IMR-90 (cell line): Measurements from ENCODE around the gene PDS5B. TPM values are rescaled to one million over a fixed set of nuclear protein-coding genes. Genes with fewer than 3 reads are reported as not detected.

ENCODE experiments used
- ATAC-seq: fragments of 200-7000 bp; cut with Tn5 transposase; 2 replicates; pipeline ENCODE4 v1.9.1; 2020; ENCODE audit warnings: low read depth, mild to moderate bottlenecking, moderate library complexity
- BruUV-seq: library from RNA; stranded (reverse); fragments of 400-500 nt; replicated peaks from 2 replicates; lab custom pipeline; 2021; lab: Mats Ljungman, UMichigan
- CTCF ChIA-PET: fragments of 300-600 bp; formaldehyde crosslinking; extraction: SDS; loops from one replicate; lab custom pipeline; 2021; ENCODE audit warnings: antibody characterized with exemption; lab: Yijun Ruan, JAX
- POLR2A ChIA-PET: fragments of 300-600 bp; sonication (Branson Sonifier 250); formaldehyde crosslinking; loops from one replicate; lab custom pipeline; 2022; ENCODE audit warnings: antibody characterized with exemption; ENCODE audit not compliant: unreplicated experiment; lab: Charles Lee
- DNase-seq: peaks from one replicate; pipeline ENCODE4 v3.0.0; 2013
- H2AFZ ChIP-seq: replicated peaks from 2 replicates; pipeline ENCODE3; 2013; ENCODE audit warnings: low read length, mild to moderate bottlenecking; ENCODE audit not compliant: poor library complexity
- H2AK5ac ChIP-seq: 2 replicates; pipeline ENCODE4 v1.6.1; 2013; ENCODE audit warnings: low read depth, low read length, inconsistent platforms
- H2AK9ac ChIP-seq: replicated peaks from 2 replicates; pipeline ENCODE3; 2013; ENCODE audit warnings: mild to moderate bottlenecking, low read depth, low read length, moderate library complexity; ENCODE audit not compliant: poor library complexity
- H2BK120ac ChIP-seq: 2 replicates; pipeline ENCODE4 v1.6.1; 2013; ENCODE audit warnings: low read depth, low read length, inconsistent platforms
- H2BK15ac ChIP-seq: 3 replicates; pipeline ENCODE4 v1.6.1; 2013; ENCODE audit warnings: low read depth, low read length, inconsistent platforms
- H2BK20ac ChIP-seq: 2 replicates; pipeline ENCODE4 v1.6.1; 2013; ENCODE audit warnings: low read depth, mild to moderate bottlenecking, inconsistent platforms, low read length, moderate library complexity
- H2BK5ac ChIP-seq: 2 replicates; pipeline ENCODE4 v1.6.1; 2013; ENCODE audit warnings: mild to moderate bottlenecking, low read depth, low read length, inconsistent platforms; ENCODE audit not compliant: poor library complexity, severe bottlenecking
- H3K14ac ChIP-seq: replicated peaks from 2 replicates; pipeline ENCODE4 v1.6.1; 2013; ENCODE audit warnings: low read depth, low read length, inconsistent platforms
- H3K18ac ChIP-seq: 2 replicates; pipeline ENCODE4 v1.6.1; 2013; ENCODE audit warnings: low read depth, low read length, control low read depth
- H3K23ac ChIP-seq: 2 replicates; pipeline ENCODE4 v1.6.1; 2013; ENCODE audit warnings: low read depth, low read length, inconsistent platforms
- H3K27ac ChIP-seq: 2 replicates; pipeline ENCODE4 v1.5.1; 2013; ENCODE audit warnings: mild to moderate bottlenecking, control low read depth, low read length; ENCODE audit not compliant: insufficient read depth
- H3K27me3 ChIP-seq: 2 replicates; pipeline ENCODE4 v1.6.1; 2013; ENCODE audit warnings: low read length; ENCODE audit not compliant: control insufficient read depth, insufficient read depth
- H3K36me3 ChIP-seq: 2 replicates; pipeline ENCODE4 v1.6.1; 2013; ENCODE audit warnings: low read length, mixed read lengths; ENCODE audit not compliant: control insufficient read depth, insufficient read depth
- H3K4ac ChIP-seq: 2 replicates; pipeline ENCODE4 v1.6.1; 2013; ENCODE audit warnings: low read depth, low read length, inconsistent platforms
- H3K4me1 ChIP-seq: 2 replicates; pipeline ENCODE4 v1.6.1; 2013; ENCODE audit warnings: low read length, mixed read lengths; ENCODE audit not compliant: control insufficient read depth, insufficient read depth
- H3K4me2 ChIP-seq: 2 replicates; pipeline ENCODE4 v1.6.1; 2013; ENCODE audit warnings: low read depth, mild to moderate bottlenecking, control low read depth, low read length, moderate library complexity
- H3K4me3 ChIP-seq: 2 replicates; pipeline ENCODE4 v1.5.1; 2013; ENCODE audit warnings: low read depth, mild to moderate bottlenecking, control low read depth, low read length, moderate library complexity; ENCODE audit not compliant: insufficient read depth
- H3K56ac ChIP-seq: 2 replicates; pipeline ENCODE4 v1.6.1; 2013; ENCODE audit warnings: low read length, inconsistent platforms; ENCODE audit not compliant: insufficient read depth; ENCODE audit errors: extremely low read depth
- H3K79me1 ChIP-seq, 2 experiments: 2 replicates each; pipeline ENCODE4 v1.6.1; 2013; ENCODE audit warnings: low read length in 2 of 2, inconsistent platforms in 1 of 2, low read depth in 1 of 2
- H3K9ac ChIP-seq: 2 replicates; pipeline ENCODE4 v1.6.1; 2013; ENCODE audit warnings: low read depth, low read length, control low read depth
- H3K9me1 ChIP-seq: 2 replicates; pipeline ENCODE4 v1.6.1; 2013; ENCODE audit warnings: low read length, inconsistent platforms; ENCODE audit not compliant: insufficient read depth
- H3K9me3 ChIP-seq: 2 replicates; pipeline ENCODE4 v1.6.1; 2013; ENCODE audit warnings: low read length; ENCODE audit not compliant: control insufficient read depth, insufficient read depth
- H4K20me1 ChIP-seq: 2 replicates; pipeline ENCODE4 v1.6.1; 2013; ENCODE audit warnings: low read length, inconsistent platforms; ENCODE audit not compliant: insufficient read depth
- H4K5ac ChIP-seq: 2 replicates; pipeline ENCODE4 v1.6.1; 2013; ENCODE audit warnings: mild to moderate bottlenecking, low read depth, low read length, control low read depth
- H4K8ac ChIP-seq, 2 experiments: 2 replicates each; pipeline ENCODE4 v1.6.1; 2013; ENCODE audit warnings: low read depth in 2 of 2, low read length in 2 of 2, control low read depth in 1 of 2, inconsistent platforms in 1 of 2
- H4K91ac ChIP-seq: 2 replicates; pipeline ENCODE4 v1.6.1; 2013; ENCODE audit warnings: low read depth, low read length, inconsistent platforms; ENCODE audit not compliant: insufficient read depth
- MAFK ChIP-seq: IDR thresholded peaks from 2 replicates; pipeline ENCODE4 v1.6.1; 2012; ENCODE audit warnings: low read depth, low read length, improper control_type of control experiment
- WGBS, 2 experiments: methylation state at CpG; one replicate each; pipeline versions ENCODE4 v1.1.5 to v1.1.7; 2013; ENCODE audit warnings: missing lambda C conversion rate in 2 of 2; ENCODE audit not compliant: insufficient read length in 1 of 2; ENCODE audit errors: extremely low coverage in 2 of 2; 5-methylcytosine and 5-hydroxymethylcytosine counted together
- dilution Hi-C: fragments of 300-500 bp; cut with HindIII; formaldehyde crosslinking; loops from one replicate; pipeline ENCODE4 v1.14.3; 2018; ENCODE audit warnings: low sequenced_read_pairs; ENCODE audit not compliant: unreplicated experiment
- in situ Hi-C: fragments of 300-500 bp; cut with MboI; formaldehyde crosslinking; loops from 3 replicates; pipeline ENCODE4 v1.14.3; 2019; ENCODE audit warnings: low sequenced_read_pairs, inconsistent platforms, mixed read lengths
- intact Hi-C: fragments of 100-400 bp; cut with micrococcal nuclease; formaldehyde crosslinking; loops from 2 replicates; pipeline ENCODE4 v1.10.0; 2022
- polyA plus RNA-seq, 3 experiments: library from polyadenylated mRNA; depleted of rRNA; stranded (reverse); fragments of >200 nt; gene quantifications; 2 replicates each; pipeline ENCODE4 v1.2.3, GENCODE V29; 2012; ENCODE audit warnings: low replicate concordance in 1 of 3
- total RNA-seq: library from RNA; depleted of rRNA; stranded (reverse); fragments of >200 nt; gene quantifications from 2 replicates; pipeline ENCODE4 v1.2.3, GENCODE V29; 2012
- TF ChIP-seq, protein P1 (sequence below): fragments of 150-350 bp; IDR thresholded peaks from 2 replicates; pipeline ENCODE4 v1.6.1; 2017; ENCODE audit warnings: mild to moderate bottlenecking, antibody characterized with exemption, low read length, low read depth

The PDS5B gene
- total and polyA plus RNA-seq, 2 of the 4 experiments (the other 2 are of a cell fraction), result 6.2 to 20.1 TPM

- no peak overlapping the region for H3K4ac ChIP-seq
- dilution Hi-C loops (no loop called here), intact Hi-C loops (loop anchor here (10.0 kb wide), 1 partner anchor 123 kb away; no protein-coding TSS in a partner anchor), in situ Hi-C loops (no loop called here)
- H3K23ac ChIP-seq, result no peak overlapping the region
- no peak overlapping the region for H4K5ac ChIP-seq
- H3K27ac ChIP-seq, result no peak overlapping the region
- no peak overlapping the region for H2BK120ac ChIP-seq
- no peak for ATAC-seq
- H3K56ac ChIP-seq, result no peak overlapping the region
- no peak overlapping the region for H2BK20ac ChIP-seq
- DNase-seq, result no peak
- H3K4me3 ChIP-seq, result no peak overlapping the region
- no peak overlapping the region for H2AFZ ChIP-seq
- H3K18ac ChIP-seq, result no peak overlapping the region
- ChIA-PET CTCF (no interaction called here), POLR2A (interaction anchor here (0.7 kb wide), 1 partner anchor 140 kb away, joined by 3 read pairs; no protein-coding TSS in a partner anchor)
- no TSS peak for BruUV-seq
- no CpG with 5 or more reads among the region's 2 CpGs for WGBS, 2 experiments
- H3K9me1 ChIP-seq, result no peaks in the 10 kb centered on the region
- H2BK5ac ChIP-seq, result no peak overlapping the region
- H4K8ac ChIP-seq, result no peak overlapping the region
- TF ChIP-seq MAFK, result peak; percentile 46; the same call in 1 of the 2 replicates
- TF ChIP-seq, protein P1, sequence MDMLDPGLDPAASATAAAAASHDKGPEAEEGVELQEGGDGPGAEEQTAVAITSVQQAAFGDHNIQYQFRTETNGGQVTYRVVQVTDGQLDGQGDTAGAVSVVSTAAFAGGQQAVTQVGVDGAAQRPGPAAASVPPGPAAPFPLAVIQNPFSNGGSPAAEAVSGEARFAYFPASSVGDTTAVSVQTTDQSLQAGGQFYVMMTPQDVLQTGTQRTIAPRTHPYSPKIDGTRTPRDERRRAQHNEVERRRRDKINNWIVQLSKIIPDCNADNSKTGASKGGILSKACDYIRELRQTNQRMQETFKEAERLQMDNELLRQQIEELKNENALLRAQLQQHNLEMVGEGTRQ, result no peak
- no peaks in the 10 kb centered on the region for H3K9me3 ChIP-seq
- H3K36me3 ChIP-seq, result peaks cover 5% of the 10 kb centered on the region
- no peak overlapping the region for H3K14ac ChIP-seq
- H2BK15ac ChIP-seq, result no peak overlapping the region
- no peaks in the 10 kb centered on the region for H4K20me1 ChIP-seq
- no peaks in the 10 kb centered on the region for H3K27me3 ChIP-seq
- H3K4me1 ChIP-seq, result peaks cover 3% of the 10 kb centered on the region
- H4K91ac ChIP-seq, result no peak overlapping the region
- no peak overlapping the region for H2AK9ac ChIP-seq
- H3K9ac ChIP-seq, result no peak overlapping the region
- no peaks in the 10 kb centered on the region; a peak in 1 of 4 replicates for H3K79me1 ChIP-seq
- H3K4me2 ChIP-seq, result no peak overlapping the region
- no peak overlapping the region for H2AK5ac ChIP-seq
Observed at GRCh38 chr13:32781906-32782305, 195.7 kb downstream of the PDS5B start.
